Measurements from ENCODE around the gene OXLD1.

GRCh38 chr17:81708739-81709185 is 42.4 kb upstream of the OXLD1 start:
- no peak for TF ChIP-seq CTCF (IDR thresholded peaks at IDR 0.05)
- TF ChIP-seq ZFX (IDR thresholded peaks at IDR 0.05; ENCODE audit: borderline replicate concordance): no peak

Measured in 22Rv1 (cell line).